GM12878 (cell line): Measurements from ENCODE around the gene KBTBD2. TPM values are rescaled to one million over a fixed set of nuclear protein-coding genes. Genes with fewer than 3 reads are reported as not detected.

ENCODE experiments used
- ATF2 ChIP-seq: IDR thresholded peaks from 2 replicates; pipeline ENCODE4 v1.6.1; 2012; ENCODE audit warnings: low read length, inconsistent platforms
- BCLAF1 ChIP-seq: fragments of 450-650 bp; IDR thresholded peaks from 2 replicates; pipeline ENCODE4 v1.6.1; 2017; ENCODE audit warnings: antibody characterized with exemption, mild to moderate bottlenecking, moderate library complexity
- CEBPZ ChIP-seq: fragments of 150-350 bp; IDR thresholded peaks from 2 replicates; pipeline ENCODE4 v1.6.1; 2016; ENCODE audit warnings: low read depth, low read length
- CREB1 ChIP-seq: IDR thresholded peaks from 2 replicates; pipeline ENCODE4 v1.6.1; 2012; ENCODE audit warnings: low read depth, mild to moderate bottlenecking, inconsistent platforms
- NFIC ChIP-seq: IDR thresholded peaks from 2 replicates; pipeline ENCODE4 v1.6.1; 2012; ENCODE audit warnings: low read depth, mild to moderate bottlenecking, inconsistent platforms, low read length, moderate library complexity
- RAD21 ChIP-seq: IDR thresholded peaks from 2 replicates; pipeline ENCODE4 v1.6.1; 2011; ENCODE audit warnings: mild to moderate bottlenecking, low read depth, low read length, moderate library complexity; ENCODE audit not compliant: insufficient read depth
- RAD51 ChIP-seq: fragments of 450-650 bp; IDR thresholded peaks from 2 replicates; pipeline ENCODE4 v1.6.1; 2016; ENCODE audit warnings: moderate library complexity, mild to moderate bottlenecking, inconsistent platforms
- SREBF1 ChIP-seq: IDR thresholded peaks from 2 replicates; pipeline ENCODE4 v1.6.1; 2012; ENCODE audit warnings: mild to moderate bottlenecking, low read length
- ZSCAN29 ChIP-seq: fragments of 450-650 bp; IDR thresholded peaks from 2 replicates; pipeline ENCODE4 v1.6.1; 2017; ENCODE audit warnings: mild to moderate bottlenecking, moderate library complexity
- polyA plus RNA-seq, 11 experiments: library from polyadenylated mRNA; depleted of rRNA in 4 of 11; unstranded in 6 of 11; stranded (reverse) in 5 of 11; fragments of >200 nt; fragmentation: Nextera tagmentation in 4 of 11; fragmentation: Illumina TruSeq in 1 of 11; extraction: Ambion mirVana in 4 of 11; extraction: Trizol in 1 of 11; gene quantifications; 1 replicate in 1 of 11; 2 replicates in 10 of 11; pipeline versions ENCODE4 v1.2.1 to v1.2.3, GENCODE V29; 2011 to 2016; ENCODE audit warnings: inconsistent platforms in 2 of 11, missing spikeins in 2 of 11, low read depth in 1 of 11
- total RNA-seq, 4 experiments: library from RNA; depleted of rRNA in 3 of 4; stranded (reverse); fragments of >200 nt in 3 of 4; fragmentation: Illumina TruSeq in 1 of 4; extraction: Trizol in 1 of 4; gene quantifications; 2 replicates each; pipeline versions ENCODE4 v1.2.1 to v1.2.3, GENCODE V29; 2013 to 2021

Gene KBTBD2
- total and polyA plus RNA-seq, 10 of the 15 experiments (the other 5 are each of a cell fraction or from before 2014, with no cell fraction given), result 8.1 to 22.3 (median 16.2) TPM

GRCh38 chr7:32905175-32905662 is 13.7 kb upstream of the KBTBD2 start (continued):
- TF ChIP-seq SREBF1, result no peak
- no peak for TF ChIP-seq RAD51
- TF ChIP-seq CEBPZ, result no peak
- no peak for TF ChIP-seq NFIC
- no peak for TF ChIP-seq ATF2
- no peak for TF ChIP-seq CREB1
- TF ChIP-seq RAD21, result no peak
- no peak for TF ChIP-seq BCLAF1
- no peak for TF ChIP-seq ZSCAN29
